IMR-90 (cell line): Measurements from ENCODE around the gene PRC1. TPM values are rescaled to one million over a fixed set of nuclear protein-coding genes. Genes with fewer than 3 reads are reported as not detected.

Source experiments
- ATAC-seq: fragments of 200-7000 bp; cut with Tn5 transposase; 2 replicates; pipeline ENCODE4 v1.9.1; 2020; ENCODE audit warnings: low read depth, mild to moderate bottlenecking, moderate library complexity
- BruUV-seq: library from RNA; stranded (reverse); fragments of 400-500 nt; replicated peaks from 2 replicates; lab custom pipeline; 2021; lab: Mats Ljungman, UMichigan
- CTCF ChIA-PET: fragments of 300-600 bp; formaldehyde crosslinking; extraction: SDS; loops from one replicate; lab custom pipeline; 2021; ENCODE audit warnings: antibody characterized with exemption; lab: Yijun Ruan, JAX
- POLR2A ChIA-PET: fragments of 300-600 bp; sonication (Branson Sonifier 250); formaldehyde crosslinking; loops from one replicate; lab custom pipeline; 2022; ENCODE audit warnings: antibody characterized with exemption; ENCODE audit not compliant: unreplicated experiment; lab: Charles Lee
- DNase-seq: peaks from one replicate; pipeline ENCODE4 v3.0.0; 2013
- H2AFZ ChIP-seq: replicated peaks from 2 replicates; pipeline ENCODE3; 2013; ENCODE audit warnings: low read length, mild to moderate bottlenecking; ENCODE audit not compliant: poor library complexity
- H2AK5ac ChIP-seq: 2 replicates; pipeline ENCODE4 v1.6.1; 2013; ENCODE audit warnings: low read depth, low read length, inconsistent platforms
- H2AK9ac ChIP-seq: replicated peaks from 2 replicates; pipeline ENCODE3; 2013; ENCODE audit warnings: mild to moderate bottlenecking, low read depth, low read length, moderate library complexity; ENCODE audit not compliant: poor library complexity
- H2BK120ac ChIP-seq: 2 replicates; pipeline ENCODE4 v1.6.1; 2013; ENCODE audit warnings: low read depth, low read length, inconsistent platforms
- H2BK15ac ChIP-seq: 3 replicates; pipeline ENCODE4 v1.6.1; 2013; ENCODE audit warnings: low read depth, low read length, inconsistent platforms
- H2BK20ac ChIP-seq: 2 replicates; pipeline ENCODE4 v1.6.1; 2013; ENCODE audit warnings: low read depth, mild to moderate bottlenecking, inconsistent platforms, low read length, moderate library complexity
- H2BK5ac ChIP-seq: 2 replicates; pipeline ENCODE4 v1.6.1; 2013; ENCODE audit warnings: mild to moderate bottlenecking, low read depth, low read length, inconsistent platforms; ENCODE audit not compliant: poor library complexity, severe bottlenecking
- H3K14ac ChIP-seq: replicated peaks from 2 replicates; pipeline ENCODE4 v1.6.1; 2013; ENCODE audit warnings: low read depth, low read length, inconsistent platforms
- H3K18ac ChIP-seq: 2 replicates; pipeline ENCODE4 v1.6.1; 2013; ENCODE audit warnings: low read depth, low read length, control low read depth
- H3K23ac ChIP-seq: 2 replicates; pipeline ENCODE4 v1.6.1; 2013; ENCODE audit warnings: low read depth, low read length, inconsistent platforms
- H3K27ac ChIP-seq: 2 replicates; pipeline ENCODE4 v1.5.1; 2013; ENCODE audit warnings: mild to moderate bottlenecking, control low read depth, low read length; ENCODE audit not compliant: insufficient read depth
- H3K27me3 ChIP-seq: 2 replicates; pipeline ENCODE4 v1.6.1; 2013; ENCODE audit warnings: low read length; ENCODE audit not compliant: control insufficient read depth, insufficient read depth
- H3K36me3 ChIP-seq: 2 replicates; pipeline ENCODE4 v1.6.1; 2013; ENCODE audit warnings: low read length, mixed read lengths; ENCODE audit not compliant: control insufficient read depth, insufficient read depth
- H3K4ac ChIP-seq: 2 replicates; pipeline ENCODE4 v1.6.1; 2013; ENCODE audit warnings: low read depth, low read length, inconsistent platforms
- H3K4me1 ChIP-seq: 2 replicates; pipeline ENCODE4 v1.6.1; 2013; ENCODE audit warnings: low read length, mixed read lengths; ENCODE audit not compliant: control insufficient read depth, insufficient read depth
- H3K4me2 ChIP-seq: 2 replicates; pipeline ENCODE4 v1.6.1; 2013; ENCODE audit warnings: low read depth, mild to moderate bottlenecking, control low read depth, low read length, moderate library complexity
- H3K4me3 ChIP-seq: 2 replicates; pipeline ENCODE4 v1.5.1; 2013; ENCODE audit warnings: low read depth, mild to moderate bottlenecking, control low read depth, low read length, moderate library complexity; ENCODE audit not compliant: insufficient read depth
- H3K56ac ChIP-seq: 2 replicates; pipeline ENCODE4 v1.6.1; 2013; ENCODE audit warnings: low read length, inconsistent platforms; ENCODE audit not compliant: insufficient read depth; ENCODE audit errors: extremely low read depth
- H3K79me1 ChIP-seq, 2 experiments: 2 replicates each; pipeline ENCODE4 v1.6.1; 2013; ENCODE audit warnings: low read length in 2 of 2, inconsistent platforms in 1 of 2, low read depth in 1 of 2
- H3K9ac ChIP-seq: 2 replicates; pipeline ENCODE4 v1.6.1; 2013; ENCODE audit warnings: low read depth, low read length, control low read depth
- H3K9me1 ChIP-seq: 2 replicates; pipeline ENCODE4 v1.6.1; 2013; ENCODE audit warnings: low read length, inconsistent platforms; ENCODE audit not compliant: insufficient read depth
- H3K9me3 ChIP-seq: 2 replicates; pipeline ENCODE4 v1.6.1; 2013; ENCODE audit warnings: low read length; ENCODE audit not compliant: control insufficient read depth, insufficient read depth
- H4K20me1 ChIP-seq: 2 replicates; pipeline ENCODE4 v1.6.1; 2013; ENCODE audit warnings: low read length, inconsistent platforms; ENCODE audit not compliant: insufficient read depth
- H4K5ac ChIP-seq: 2 replicates; pipeline ENCODE4 v1.6.1; 2013; ENCODE audit warnings: mild to moderate bottlenecking, low read depth, low read length, control low read depth
- H4K8ac ChIP-seq, 2 experiments: 2 replicates each; pipeline ENCODE4 v1.6.1; 2013; ENCODE audit warnings: low read depth in 2 of 2, low read length in 2 of 2, control low read depth in 1 of 2, inconsistent platforms in 1 of 2
- H4K91ac ChIP-seq: 2 replicates; pipeline ENCODE4 v1.6.1; 2013; ENCODE audit warnings: low read depth, low read length, inconsistent platforms; ENCODE audit not compliant: insufficient read depth
- FOS ChIP-seq: fragments of 150-350 bp; IDR thresholded peaks from 2 replicates; pipeline ENCODE4 v1.6.1; 2016; ENCODE audit warnings: low read depth, low read length
- MAZ ChIP-seq: IDR thresholded peaks from 2 replicates; pipeline ENCODE4 v1.6.1; 2012; ENCODE audit warnings: low read depth, mild to moderate bottlenecking, low read length, improper control_type of control experiment, moderate library complexity, borderline replicate concordance
- MXI1 ChIP-seq: IDR thresholded peaks from 2 replicates; pipeline ENCODE4 v1.6.1; 2012; ENCODE audit warnings: low read depth, mild to moderate bottlenecking, low read length, moderate library complexity, borderline replicate concordance
- NFE2L2 ChIP-seq: fragments of 150-350 bp; IDR thresholded peaks from 2 replicates; pipeline ENCODE4 v1.6.1; 2016; ENCODE audit warnings: low read depth, mild to moderate bottlenecking, low read length
- POLR2A ChIP-seq: IDR thresholded peaks from 2 replicates; pipeline ENCODE4 v1.6.1; 2012; ENCODE audit warnings: mild to moderate bottlenecking, low read depth, low read length
- RCOR1 ChIP-seq: IDR thresholded peaks from 2 replicates; pipeline ENCODE4 v1.6.1; 2012; ENCODE audit warnings: mild to moderate bottlenecking, low read length, improper control_type of control experiment; ENCODE audit not compliant: insufficient replicate concordance
- RFX5 ChIP-seq: IDR thresholded peaks from 2 replicates; pipeline ENCODE4 v1.8.0; 2012; ENCODE audit warnings: low read depth, mild to moderate bottlenecking, low read length, moderate library complexity
- SMC3 ChIP-seq: fragments of 150-350 bp; IDR thresholded peaks from 2 replicates; pipeline ENCODE4 v1.6.1; 2016; ENCODE audit warnings: low read depth, mild to moderate bottlenecking, antibody characterized with exemption, low read length, moderate library complexity
- WGBS, 2 experiments: methylation state at CpG; one replicate each; pipeline versions ENCODE4 v1.1.5 to v1.1.7; 2013; ENCODE audit warnings: missing lambda C conversion rate in 2 of 2; ENCODE audit not compliant: insufficient read length in 1 of 2; ENCODE audit errors: extremely low coverage in 2 of 2; 5-methylcytosine and 5-hydroxymethylcytosine counted together
- dilution Hi-C: fragments of 300-500 bp; cut with HindIII; formaldehyde crosslinking; loops from one replicate; pipeline ENCODE4 v1.14.3; 2018; ENCODE audit warnings: low sequenced_read_pairs; ENCODE audit not compliant: unreplicated experiment
- in situ Hi-C: fragments of 300-500 bp; cut with MboI; formaldehyde crosslinking; loops from 3 replicates; pipeline ENCODE4 v1.14.3; 2019; ENCODE audit warnings: low sequenced_read_pairs, inconsistent platforms, mixed read lengths
- intact Hi-C: fragments of 100-400 bp; cut with micrococcal nuclease; formaldehyde crosslinking; loops from 2 replicates; pipeline ENCODE4 v1.10.0; 2022
- polyA plus RNA-seq, 3 experiments: library from polyadenylated mRNA; depleted of rRNA; stranded (reverse); fragments of >200 nt; gene quantifications; 2 replicates each; pipeline ENCODE4 v1.2.3, GENCODE V29; 2012; ENCODE audit warnings: low replicate concordance in 1 of 3
- total RNA-seq: library from RNA; depleted of rRNA; stranded (reverse); fragments of >200 nt; gene quantifications from 2 replicates; pipeline ENCODE4 v1.2.3, GENCODE V29; 2012
- TF ChIP-seq, protein P1 (sequence below): fragments of 150-350 bp; IDR thresholded peaks from 2 replicates; pipeline ENCODE4 v1.6.1; 2016; ENCODE audit warnings: low read depth, mild to moderate bottlenecking, low read length, moderate library complexity, borderline replicate concordance
- TF ChIP-seq, protein P2 (sequence below): conservative IDR thresholded peaks from 2 replicates; pipeline ENCODE4 v1.5.1; 2012; ENCODE audit warnings: mild to moderate bottlenecking, low read depth, low read length, improper control_type of control experiment

PRC1 gene
- total and polyA plus RNA-seq, 2 of the 4 experiments (the other 2 are of a cell fraction) = 131 to 148 TPM

DNA sequence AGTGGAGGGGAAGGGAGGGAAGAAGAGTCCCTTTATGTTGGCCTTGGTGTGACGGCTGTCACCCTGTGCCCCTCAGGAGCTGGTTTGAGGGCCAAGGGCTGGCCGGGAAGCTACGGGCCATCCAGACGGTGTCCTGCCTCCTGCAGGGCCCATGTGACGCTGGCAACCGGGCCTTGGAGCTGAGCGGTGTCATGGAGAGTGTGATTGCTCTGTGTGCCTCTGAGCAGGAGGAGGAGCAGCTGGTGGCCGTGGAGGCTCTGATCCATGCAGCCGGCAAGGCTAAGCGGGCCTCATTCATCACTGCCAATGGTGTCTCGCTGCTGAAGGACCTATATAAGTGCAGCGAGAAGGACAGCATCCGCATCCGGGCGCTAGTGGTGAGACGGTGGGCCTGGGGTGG is 47.8 kb downstream of the PRC1 start:
- H3K27me3 ChIP-seq = no peaks in the 10 kb centered on the region
- H3K9ac ChIP-seq = no peak overlapping the region
- H4K91ac ChIP-seq = no peak overlapping the region
- no peak overlapping the region for H3K4me2 ChIP-seq
- H3K23ac ChIP-seq = no peak overlapping the region
- no peak overlapping the region for H2AK9ac ChIP-seq
- no peak overlapping the region for H2BK15ac ChIP-seq
- no peak overlapping the region for H4K8ac ChIP-seq
- H3K56ac ChIP-seq = no peak overlapping the region
- no peak overlapping the region for H3K4ac ChIP-seq
- DNase-seq (no peak), ATAC-seq (no peak)
- no TSS peak for BruUV-seq
- no peak overlapping the region for H2BK20ac ChIP-seq
- H2AFZ ChIP-seq = no peak overlapping the region
- no peak overlapping the region for H3K14ac ChIP-seq
- CTCF ChIA-PET = interaction anchor here (2.3 kb wide), 1 partner anchor 12 kb away, joined by 8 read pairs; the partner anchor contains the start of gene UNC45A
- TF ChIP-seq MXI1 (no peak), FOS (no peak), SMC3 (no peak), MAZ (no peak), POLR2A (no peak), RCOR1 (no peak), NFE2L2 (no peak), RFX5 (no peak)
- TF ChIP-seq, protein P1, sequence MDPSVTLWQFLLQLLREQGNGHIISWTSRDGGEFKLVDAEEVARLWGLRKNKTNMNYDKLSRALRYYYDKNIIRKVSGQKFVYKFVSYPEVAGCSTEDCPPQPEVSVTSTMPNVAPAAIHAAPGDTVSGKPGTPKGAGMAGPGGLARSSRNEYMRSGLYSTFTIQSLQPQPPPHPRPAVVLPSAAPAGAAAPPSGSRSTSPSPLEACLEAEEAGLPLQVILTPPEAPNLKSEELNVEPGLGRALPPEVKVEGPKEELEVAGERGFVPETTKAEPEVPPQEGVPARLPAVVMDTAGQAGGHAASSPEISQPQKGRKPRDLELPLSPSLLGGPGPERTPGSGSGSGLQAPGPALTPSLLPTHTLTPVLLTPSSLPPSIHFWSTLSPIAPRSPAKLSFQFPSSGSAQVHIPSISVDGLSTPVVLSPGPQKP = no peak
- TF ChIP-seq, protein P2, sequence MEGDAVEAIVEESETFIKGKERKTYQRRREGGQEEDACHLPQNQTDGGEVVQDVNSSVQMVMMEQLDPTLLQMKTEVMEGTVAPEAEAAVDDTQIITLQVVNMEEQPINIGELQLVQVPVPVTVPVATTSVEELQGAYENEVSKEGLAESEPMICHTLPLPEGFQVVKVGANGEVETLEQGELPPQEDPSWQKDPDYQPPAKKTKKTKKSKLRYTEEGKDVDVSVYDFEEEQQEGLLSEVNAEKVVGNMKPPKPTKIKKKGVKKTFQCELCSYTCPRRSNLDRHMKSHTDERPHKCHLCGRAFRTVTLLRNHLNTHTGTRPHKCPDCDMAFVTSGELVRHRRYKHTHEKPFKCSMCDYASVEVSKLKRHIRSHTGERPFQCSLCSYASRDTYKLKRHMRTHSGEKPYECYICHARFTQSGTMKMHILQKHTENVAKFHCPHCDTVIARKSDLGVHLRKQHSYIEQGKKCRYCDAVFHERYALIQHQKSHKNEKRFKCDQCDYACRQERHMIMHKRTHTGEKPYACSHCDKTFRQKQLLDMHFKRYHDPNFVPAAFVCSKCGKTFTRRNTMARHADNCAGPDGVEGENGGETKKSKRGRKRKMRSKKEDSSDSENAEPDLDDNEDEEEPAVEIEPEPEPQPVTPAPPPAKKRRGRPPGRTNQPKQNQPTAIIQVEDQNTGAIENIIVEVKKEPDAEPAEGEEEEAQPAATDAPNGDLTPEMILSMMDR = no peak
- POLR2A ChIA-PET = interaction anchor here (0.6 kb wide), 1 partner anchor 8 kb away, joined by 4 read pairs; the partner anchor contains the start of gene RCCD1
- H3K4me3 ChIP-seq = no peak overlapping the region
- no peaks in the 10 kb centered on the region for H3K9me1 ChIP-seq
- no peaks in the 10 kb centered on the region for H3K9me3 ChIP-seq
- no peak overlapping the region for H4K5ac ChIP-seq
- no peak overlapping the region for H2AK5ac ChIP-seq
- in situ Hi-C loops (no loop called here), dilution Hi-C loops (no loop called here), intact Hi-C loops (no loop called here)
- no peak overlapping the region for H3K27ac ChIP-seq
- H3K18ac ChIP-seq = no peak overlapping the region
- WGBS, 2 experiments = 83% methylated on average over 14 of the region's 16 CpGs; no CpG with 5 or more reads in 1 of the 2 experiments
- H2BK5ac ChIP-seq = no peak overlapping the region
- H3K36me3 ChIP-seq = peaks cover 79% of the 10 kb centered on the region
- no peak overlapping the region for H2BK120ac ChIP-seq
- H3K4me1 ChIP-seq = no peaks in the 10 kb centered on the region
- no peaks in the 10 kb centered on the region; a peak in 2 of 4 replicates for H3K79me1 ChIP-seq
- H4K20me1 ChIP-seq = peaks cover 4% of the 10 kb centered on the region; the same call in 1 of the 2 replicates
